GM21576 (cell line): ENCODE results near the gene CASP8AP2.
"Not testable (repeated sequence)": the region's sequence is repeated elsewhere in the genome, so short reads cannot be mapped to it uniquely, and the experiment has no call there.

ENCODE experiments used
- ATAC-seq: cut with Tn5 transposase; IDR thresholded peaks from one replicate; pipeline ENCODE4 v1.9.1; 2021; ENCODE audit warnings: mild to moderate bottlenecking, moderate library complexity; ENCODE audit not compliant: unreplicated experiment

CASP8AP2 gene

DNA sequence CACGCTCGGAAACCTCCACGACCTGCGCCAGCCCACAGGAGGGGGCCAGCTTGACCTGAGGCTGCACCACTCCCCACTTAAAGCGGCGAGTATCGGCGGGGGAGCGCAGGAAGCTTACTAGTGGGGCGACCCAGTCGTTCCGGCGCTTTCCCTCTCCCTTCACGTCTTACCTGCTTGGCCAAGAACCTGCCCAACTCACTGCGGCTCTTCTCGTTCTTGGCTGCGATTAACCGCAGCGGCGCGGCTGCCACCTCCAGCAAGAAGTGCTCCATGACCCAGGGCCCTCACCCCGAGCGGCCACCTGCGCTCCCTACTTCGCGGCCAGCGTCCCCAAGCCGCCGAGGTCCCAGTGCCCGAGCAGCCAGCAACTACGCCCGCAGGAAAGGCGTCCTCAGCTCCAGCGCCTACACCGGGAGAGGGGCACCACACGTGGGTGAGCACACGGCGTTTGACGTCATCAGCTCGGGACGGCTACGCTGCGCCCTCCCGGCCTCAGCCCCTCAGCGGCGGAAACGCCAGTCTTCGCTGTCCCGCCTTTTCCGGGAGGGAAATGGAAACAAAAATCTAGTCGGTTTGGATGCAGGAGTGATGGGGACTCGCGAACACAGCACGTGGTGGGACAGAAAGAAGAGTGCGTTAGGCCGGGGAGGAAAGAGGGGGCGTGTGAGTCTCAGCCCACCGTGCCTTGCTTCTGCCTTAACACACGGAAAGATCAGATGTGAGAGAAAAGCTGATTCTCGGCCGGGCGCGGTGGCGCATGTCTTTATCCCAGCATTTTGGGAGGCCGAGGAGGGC, 10.1 kb upstream of the CASP8AP2 start, which contains the start of gene MDN1:
Gene MDN1 (minus strand): TSS at position 459 of the 795 bp plus-strand sequence. CDS start 187 bp downstream, at position 272.
- ATAC-seq = peak; percentile 93

DNA sequence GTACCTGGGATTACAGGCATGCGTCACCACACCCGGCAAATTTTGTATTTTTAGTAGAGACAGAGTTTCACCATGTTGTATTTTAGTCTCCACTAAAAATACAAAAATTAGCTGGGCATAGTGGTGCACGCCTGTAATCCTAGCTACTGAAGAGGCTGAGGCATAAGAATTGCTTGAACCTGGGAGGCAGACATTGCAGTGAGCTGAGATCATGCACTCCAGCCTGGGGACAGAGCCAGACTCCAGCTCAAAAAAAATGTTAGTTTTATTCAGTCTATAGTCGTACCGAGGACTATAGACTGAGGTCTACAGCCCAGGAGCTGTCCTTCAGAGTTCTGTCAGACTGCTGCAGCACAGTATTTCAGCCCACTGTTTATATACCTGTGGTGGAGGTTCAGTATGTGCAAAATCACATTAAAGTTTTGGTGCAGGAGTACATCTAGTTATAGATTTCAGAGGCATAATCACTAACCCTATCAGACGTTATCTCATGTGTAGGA, 3.6 kb upstream of the CASP8AP2 start:
- ATAC-seq = no peak

DNA sequence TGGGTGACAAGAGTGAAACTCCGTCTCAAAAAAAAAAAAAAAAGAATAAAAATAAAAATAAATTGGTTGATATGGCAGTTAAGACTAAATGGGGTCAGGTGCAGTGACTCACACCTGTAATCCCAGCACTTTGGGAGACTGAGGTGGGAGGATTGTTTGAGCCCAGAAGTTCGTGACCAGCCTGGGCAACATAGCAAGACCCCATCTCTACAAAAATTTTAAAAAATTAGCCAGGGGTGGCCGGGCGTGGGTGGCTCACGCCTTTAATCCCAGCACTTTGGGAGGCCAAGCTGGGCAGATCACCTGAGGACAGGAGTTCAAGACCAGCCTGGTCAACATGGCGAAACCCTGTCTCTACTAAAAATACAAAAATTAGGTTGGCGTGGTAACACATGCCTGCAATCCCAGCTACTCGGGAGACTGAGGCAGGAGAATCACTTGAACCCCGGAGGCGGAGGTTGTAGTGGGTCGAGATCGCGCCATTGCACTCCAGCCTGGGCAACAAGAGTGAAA, 1.1 kb upstream of the CASP8AP2 start:
- ATAC-seq = not testable (repeated sequence)

DNA sequence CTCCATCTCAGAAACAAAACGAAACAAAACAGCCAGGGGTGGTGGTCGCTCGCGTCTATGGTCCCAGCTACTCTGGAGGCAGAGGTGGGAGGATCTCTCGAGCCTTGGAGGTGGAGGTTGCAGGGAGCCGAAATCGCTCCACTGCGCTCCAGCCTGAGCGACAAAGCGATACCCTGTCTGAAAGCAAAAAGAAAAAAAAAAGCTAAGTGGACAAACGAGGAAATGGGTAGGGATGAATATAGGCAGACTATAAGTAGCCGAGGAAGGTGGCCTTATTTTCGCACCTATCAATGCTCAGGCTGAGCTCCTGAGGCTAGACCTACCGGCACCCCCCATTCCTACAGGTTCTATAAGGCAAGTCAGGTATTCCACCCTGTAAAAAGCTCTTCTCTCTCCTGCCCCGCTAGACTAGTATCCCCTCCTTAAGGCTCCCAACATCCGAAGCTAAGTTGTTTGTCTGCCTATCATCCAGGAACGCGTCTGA, 650 bp upstream of the CASP8AP2 start:
- ATAC-seq = peak; percentile 36

DNA sequence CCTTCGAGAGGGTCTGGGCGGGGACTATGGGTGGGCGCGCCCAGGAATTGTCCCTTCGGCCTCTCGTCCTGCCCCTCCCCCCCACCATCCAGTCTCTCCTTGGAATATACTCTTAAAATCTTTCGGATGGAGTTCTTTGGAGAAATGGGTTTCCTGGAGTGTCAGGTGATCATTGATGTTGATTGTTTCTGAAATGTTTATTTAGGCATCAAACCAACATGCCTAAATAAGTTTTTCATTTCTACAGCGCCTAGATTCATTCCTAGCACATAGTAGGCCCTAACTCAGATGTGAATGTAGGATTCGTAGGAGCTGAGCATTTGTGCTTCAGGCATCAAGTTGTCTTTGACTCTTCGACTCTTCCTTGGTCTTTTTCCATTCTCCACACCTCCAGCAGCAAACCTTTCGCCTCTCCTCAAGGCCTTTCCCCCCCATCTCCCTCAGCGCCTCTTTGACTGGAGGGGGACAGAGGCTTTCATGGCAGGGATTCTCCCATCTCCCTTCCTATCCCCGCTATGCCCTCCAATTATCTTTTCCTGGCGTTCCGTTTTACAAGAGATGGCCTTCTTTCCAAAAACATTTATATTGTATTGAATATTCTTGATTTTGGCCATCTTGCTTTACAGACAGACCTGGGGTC, 610 bp downstream of the CASP8AP2 start:
- ATAC-seq = no peak

DNA sequence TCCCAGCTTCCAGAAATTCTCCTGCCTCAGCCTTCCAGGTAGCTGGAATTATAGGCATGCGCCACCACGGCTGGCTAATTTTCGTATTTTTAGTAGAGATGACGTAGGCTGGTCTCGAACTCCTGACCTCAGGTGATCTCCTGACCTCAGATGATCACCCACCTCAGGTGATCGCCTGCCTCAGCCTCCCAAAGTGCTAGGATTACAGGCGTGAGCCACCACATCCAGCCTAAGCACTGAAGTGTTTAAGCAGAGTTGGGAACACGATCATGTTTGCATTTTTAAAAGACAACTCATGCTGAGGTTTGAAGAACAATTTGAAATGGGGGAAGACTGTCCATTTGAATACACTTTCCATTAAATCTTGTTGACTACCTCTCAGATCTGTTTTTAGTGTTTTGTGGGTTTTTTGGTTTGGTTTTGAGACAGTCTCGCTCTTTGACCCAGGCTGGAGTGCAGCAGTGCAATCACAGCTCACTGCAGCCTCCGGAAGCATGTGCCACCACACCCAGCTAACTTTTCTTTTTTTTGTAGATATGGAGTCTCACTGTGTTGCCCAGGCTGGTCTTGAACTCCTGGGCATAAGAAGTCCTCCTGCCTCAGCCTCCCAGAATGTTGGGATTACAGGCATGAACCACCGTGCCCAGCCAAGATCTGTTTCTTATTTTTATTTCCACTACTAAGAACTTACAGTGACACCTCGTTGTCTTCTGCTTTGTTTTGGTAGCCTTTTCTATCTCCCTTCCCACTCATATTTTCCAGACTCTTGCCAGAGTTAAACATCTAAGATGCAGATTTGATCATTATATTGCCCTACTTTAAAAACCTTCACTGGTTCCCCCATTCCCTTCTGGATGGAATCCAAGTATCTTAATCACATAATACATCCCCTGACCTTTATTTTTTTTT, 5.5 kb downstream of the CASP8AP2 start:
- ATAC-seq = peak; percentile 97

DNA sequence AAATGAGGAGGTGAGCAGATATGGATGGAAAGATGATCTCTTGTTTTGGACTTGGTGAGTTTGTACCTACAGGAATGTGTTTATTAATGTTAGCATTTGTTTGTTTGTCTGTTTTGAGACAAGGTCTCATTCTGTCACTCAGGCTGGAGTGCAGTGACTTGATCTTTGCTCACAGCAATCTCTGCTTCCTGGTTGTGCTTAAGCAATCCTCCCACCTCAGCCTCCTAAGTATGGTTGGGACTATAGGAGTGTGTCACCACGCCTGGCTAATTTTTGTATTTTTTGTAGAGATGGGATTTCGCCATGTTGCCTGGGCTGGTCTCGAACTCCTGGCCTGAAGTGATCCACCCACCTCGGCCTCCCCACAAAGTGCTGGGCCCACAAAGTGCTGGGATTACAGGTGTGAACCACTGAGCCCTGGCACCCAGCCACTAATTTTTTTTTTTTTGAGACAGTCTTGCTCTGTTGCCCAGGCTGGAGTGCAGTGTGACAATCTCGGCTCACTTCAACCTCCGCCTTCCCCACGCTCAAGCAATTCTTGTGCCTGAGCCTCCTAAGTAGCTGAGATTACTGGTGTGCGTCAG, 7.1 kb downstream of the CASP8AP2 start:
- no peak for ATAC-seq

DNA sequence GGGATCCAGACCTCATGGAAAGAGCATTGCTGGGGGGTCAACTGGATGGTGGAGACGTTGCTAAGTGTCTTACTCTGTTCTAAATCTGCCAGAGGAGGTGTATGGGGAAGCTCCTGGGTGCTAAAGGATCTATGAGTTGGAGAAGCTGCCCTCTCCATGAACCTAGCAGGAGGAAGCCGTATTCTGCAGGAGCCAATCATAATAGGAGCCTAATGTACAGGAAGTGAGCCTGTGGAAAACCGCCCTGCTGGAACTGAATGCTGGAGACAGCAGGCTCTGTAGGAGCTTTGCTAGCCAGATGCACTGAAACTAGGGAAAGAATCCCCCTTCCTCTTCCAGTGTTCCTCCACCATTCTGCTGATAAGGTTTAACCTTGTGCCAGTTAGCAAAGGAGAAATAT, 10.9 kb downstream of the CASP8AP2 start:
- ATAC-seq = no peak

DNA sequence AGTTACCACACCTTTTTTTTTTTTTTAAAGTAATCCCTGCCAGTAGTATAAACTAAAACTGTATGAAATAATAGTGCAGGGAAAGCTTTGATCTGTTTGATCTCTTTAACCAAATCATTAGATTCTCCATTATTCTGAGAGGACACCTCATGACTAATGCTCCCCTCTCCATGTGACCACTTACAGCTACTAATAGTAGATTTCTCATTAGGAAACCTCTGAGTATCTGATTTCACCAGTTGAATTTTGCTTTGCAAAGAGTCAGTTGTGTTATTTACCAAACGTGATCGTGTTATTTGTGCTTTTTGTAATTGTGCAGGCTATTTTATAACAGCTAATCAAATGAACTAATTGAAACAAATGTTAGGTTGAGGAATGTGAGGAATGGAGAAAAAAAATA, 12.5 kb downstream of the CASP8AP2 start:
- no peak for ATAC-seq

DNA sequence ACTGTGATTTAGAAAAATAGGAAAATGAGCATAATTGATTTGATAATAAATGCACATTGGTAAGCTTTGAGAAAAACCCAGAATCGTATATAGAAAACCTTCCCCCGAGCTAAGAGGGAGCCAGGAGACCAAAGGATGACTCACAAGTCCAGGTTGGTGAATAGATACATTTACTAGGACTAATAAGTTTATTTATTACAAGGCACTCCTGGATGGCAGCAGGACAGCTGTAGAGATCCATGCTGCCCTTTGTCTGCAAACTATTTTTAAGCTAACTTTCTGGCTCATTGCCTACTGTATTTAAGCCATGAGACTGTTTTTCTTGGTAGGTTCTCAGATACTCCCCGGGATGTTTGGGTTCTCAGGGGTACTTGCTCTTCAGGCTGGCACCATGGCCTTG, 13.4 kb downstream of the CASP8AP2 start:
- ATAC-seq = no peak

DNA sequence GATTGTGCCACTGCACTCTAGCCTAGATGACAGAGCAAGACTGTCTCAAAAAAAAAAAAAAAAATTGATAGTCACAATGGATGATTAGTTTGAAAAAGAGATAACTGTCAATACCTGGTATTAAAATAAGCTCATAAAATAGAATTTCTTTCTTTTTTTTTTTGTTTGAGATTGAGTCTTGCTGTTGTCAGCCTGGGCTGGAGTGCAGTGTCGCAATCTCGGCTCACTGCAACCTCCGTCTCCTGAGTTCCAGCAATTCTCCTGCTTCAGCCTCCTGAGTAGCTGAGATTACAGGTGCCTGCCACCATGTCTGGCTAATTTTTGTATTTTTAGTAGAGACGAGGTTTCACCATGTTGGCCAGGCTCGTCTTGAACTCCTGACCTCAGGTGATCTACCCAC, 17.8 kb downstream of the CASP8AP2 start:
- ATAC-seq = not testable (repeated sequence)

DNA sequence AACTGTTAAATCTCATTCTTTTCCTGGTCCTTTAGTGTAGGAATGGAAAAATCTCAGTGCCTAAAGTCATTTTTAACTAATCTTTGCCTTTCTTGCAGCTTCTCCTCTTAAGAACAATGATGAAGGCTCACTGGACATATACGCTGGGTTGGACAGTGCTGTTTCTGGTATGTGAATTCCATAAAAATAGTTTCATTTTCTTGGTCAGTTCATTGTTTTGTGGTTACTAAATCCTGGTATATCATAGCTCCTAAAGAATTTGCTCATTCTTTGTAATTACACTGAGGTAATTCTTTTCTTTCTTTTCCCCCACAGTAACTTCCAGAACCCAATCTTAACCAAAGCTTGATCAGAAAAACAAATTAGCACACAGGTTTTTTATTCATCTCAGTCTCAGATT, 23.4 kb downstream of the CASP8AP2 start:
- ATAC-seq = no peak

DNA sequence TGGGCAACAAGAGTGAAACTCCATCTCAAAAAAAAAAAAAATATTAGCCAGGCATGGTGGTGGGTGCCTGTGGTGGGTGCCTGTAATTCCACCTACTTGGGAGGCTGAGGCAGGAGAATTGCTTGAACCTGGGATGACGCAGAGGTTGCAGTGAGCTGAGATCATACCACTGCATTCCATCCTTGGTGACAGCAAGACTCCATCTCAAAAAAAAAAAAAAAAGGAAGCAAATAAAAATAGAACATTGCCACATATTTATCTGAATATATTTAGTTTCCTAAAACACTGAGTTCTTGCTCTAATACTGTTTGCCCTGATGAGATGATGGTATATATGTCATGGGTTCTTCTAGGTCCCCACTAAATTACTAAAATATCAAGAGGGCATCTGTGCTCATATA, 28.4 kb downstream of the CASP8AP2 start:
- no peak for ATAC-seq

DNA sequence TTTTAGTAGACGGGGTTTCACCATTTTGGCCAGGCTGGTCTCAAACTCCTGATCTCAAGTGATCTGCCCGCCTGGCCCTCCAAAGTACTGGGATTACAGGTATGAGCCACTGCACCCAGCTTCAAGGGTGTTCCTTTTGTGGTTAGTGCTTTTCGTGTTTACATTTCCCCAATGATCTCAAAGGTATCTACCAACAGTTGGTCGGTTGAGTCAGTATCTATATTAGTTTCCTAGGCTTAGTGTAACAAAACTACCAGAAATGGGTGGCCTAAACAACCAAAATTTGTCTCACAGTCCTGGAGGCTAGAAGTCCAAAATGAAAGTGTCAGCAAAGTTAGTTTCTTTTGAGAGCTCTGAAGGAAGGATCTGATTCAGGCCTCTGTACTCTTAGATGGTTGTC, 30.1 kb downstream of the CASP8AP2 start:
- peak; percentile 61 for ATAC-seq

DNA sequence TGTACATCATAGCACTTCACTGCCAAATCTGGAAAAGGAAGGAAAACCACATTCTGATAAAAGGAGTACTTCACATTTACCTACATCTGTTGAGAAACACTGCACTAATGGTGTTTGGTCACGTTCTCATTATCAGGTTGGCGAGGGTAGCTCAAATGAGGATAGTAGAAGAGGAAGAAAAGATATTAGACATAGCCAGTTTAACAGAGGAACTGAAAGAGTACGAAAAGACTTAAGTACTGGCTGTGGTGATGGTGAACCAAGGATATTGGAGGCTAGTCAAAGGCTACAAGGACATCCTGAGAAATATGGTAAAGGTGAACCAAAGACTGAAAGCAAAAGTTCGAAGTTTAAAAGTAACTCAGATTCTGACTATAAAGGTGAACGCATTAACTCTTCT, 32.6 kb downstream of the CASP8AP2 start:
- peak; percentile 80 for ATAC-seq

DNA sequence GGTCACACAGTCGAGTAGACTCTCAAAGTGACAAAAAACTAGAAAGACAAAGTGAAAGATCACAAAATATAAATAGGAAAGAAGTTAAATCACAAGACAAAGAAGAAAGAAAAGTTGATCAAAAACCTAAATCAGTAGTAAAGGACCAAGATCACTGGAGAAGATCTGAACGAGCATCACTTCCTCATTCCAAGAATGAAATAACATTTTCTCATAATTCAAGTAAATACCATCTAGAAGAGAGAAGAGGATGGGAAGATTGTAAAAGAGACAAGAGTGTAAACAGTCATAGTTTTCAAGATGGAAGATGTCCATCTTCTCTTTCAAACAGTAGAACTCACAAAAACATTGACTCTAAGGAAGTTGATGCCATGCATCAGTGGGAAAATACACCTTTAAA, 33.0 kb downstream of the CASP8AP2 start:
- ATAC-seq = no peak

DNA sequence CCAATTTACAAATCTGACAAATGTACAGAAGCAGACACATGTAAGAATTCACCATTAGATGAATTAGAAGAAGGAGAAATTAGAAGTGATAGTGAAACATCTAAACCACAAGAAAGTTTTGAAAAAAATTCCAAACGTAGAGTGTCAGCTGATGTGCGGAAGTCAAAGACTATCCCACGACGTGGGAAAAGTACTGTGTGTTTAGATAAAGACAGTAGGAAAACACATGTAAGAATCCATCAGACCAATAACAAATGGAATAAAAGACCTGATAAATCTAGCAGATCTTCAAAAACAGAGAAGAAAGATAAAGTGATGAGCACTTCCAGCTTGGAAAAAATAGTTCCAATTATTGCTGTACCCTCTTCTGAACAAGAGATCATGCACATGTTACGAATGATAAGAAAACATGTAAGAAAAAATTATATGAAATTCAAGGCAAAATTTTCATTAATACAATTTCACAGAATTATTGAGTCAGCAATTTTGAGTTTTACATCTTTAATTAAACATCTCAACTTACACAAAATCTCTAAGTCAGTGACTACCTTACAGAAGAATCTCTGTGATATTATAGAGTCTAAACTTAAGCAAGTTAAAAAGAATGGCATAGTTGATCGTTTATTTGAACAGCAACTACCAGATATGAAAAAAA, 36.5 kb downstream of the CASP8AP2 start:
- ATAC-seq = no peak

DNA sequence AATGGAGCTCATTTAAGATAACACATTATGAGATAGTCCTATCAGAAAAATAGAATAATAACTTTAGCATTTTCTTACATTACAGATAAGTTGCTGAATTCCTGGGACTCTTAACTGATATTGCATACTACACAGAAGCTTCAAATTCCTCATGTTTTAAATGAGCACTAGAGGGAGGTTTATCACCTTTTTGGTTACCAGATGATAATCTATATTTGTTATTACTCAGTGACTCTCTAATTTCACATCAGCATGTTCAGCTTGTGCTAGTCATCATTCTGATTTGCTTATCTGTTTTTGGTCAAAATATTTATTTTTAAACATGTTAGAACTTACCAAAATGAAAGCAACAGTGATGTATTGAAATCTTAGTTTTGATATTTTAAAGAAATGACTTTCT, 44.0 kb downstream of the CASP8AP2 start:
- no peak for ATAC-seq

DNA sequence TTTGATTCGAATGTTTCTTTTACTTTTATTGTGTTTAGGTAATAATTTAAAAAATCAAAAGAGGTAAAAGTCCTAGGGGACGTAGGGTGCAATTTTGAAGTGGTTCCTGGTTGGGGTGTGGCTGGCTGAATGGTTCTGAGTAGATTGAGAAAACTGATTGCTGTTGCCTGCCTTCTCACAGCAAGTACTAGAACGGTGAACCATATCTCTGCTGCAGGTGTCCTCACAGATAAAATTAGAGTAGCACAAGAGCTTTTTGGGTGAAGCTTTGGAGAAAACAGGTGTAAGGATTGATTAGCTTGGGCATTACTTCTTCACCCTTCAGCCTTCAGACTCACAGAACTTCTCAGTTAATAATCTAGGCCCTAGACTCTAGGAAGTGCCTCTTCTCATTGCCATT, 44.8 kb downstream of the CASP8AP2 start:
- no peak for ATAC-seq
